CD14-positive monocyte (primary cell): Measurements from ENCODE around the gene POP4. TPM values are rescaled to one million over a fixed set of nuclear protein-coding genes. Genes with fewer than 3 reads are reported as not detected.
A peak's percentile ranks its signal among the peaks of the same experiment; 100 is the strongest.

Experiments
- DNase-seq, 3 donors: peaks; one replicate each; pipeline ENCODE4 v3.0.0-alpha.2; 2011 to 2022
- H2AFZ ChIP-seq: 2 replicates; pipeline ENCODE4 v1.6.0; 2012; ENCODE audit warnings: mild to moderate bottlenecking, low read depth, low read length, inconsistent platforms; ENCODE audit not compliant: insufficient read depth, poor library complexity, severe bottlenecking
- H3K27ac ChIP-seq, 2 donors: 1 replicate in 1 of 2; 2 replicates in 1 of 2; pipeline ENCODE4 v1.5.1; 2012 to 2013; ENCODE audit warnings: low read length in 2 of 2, control low read depth in 1 of 2, inconsistent platforms in 1 of 2, low read depth in 1 of 2, mild to moderate bottlenecking in 1 of 2
- H3K27me3 ChIP-seq, 2 donors: one replicate each; pipeline versions ENCODE4 v1.6.0 to v1.6.1; 2011 to 2013; ENCODE audit warnings: low read length in 2 of 2; ENCODE audit not compliant: control insufficient read depth in 2 of 2, insufficient read depth in 2 of 2
- H3K36me3 ChIP-seq, 2 donors: replicated peaks in 1 of 2; 1 replicate in 1 of 2; 2 replicates in 1 of 2; pipeline versions ENCODE4 v1.5.1 to v1.6.1; 2012 to 2013; ENCODE audit warnings: low read length in 2 of 2, control low read depth in 1 of 2, inconsistent platforms in 1 of 2, mild to moderate bottlenecking in 1 of 2; ENCODE audit not compliant: insufficient read depth in 2 of 2, control insufficient read depth in 1 of 2
- H3K4me1 ChIP-seq, 2 donors: 1 replicate in 1 of 2; 2 replicates in 1 of 2; pipeline versions ENCODE4 v1.5.1 to v1.6.1; 2012 to 2013; ENCODE audit warnings: low read length in 2 of 2, control low read depth in 1 of 2, inconsistent platforms in 1 of 2, mild to moderate bottlenecking in 1 of 2, moderate library complexity in 1 of 2; ENCODE audit not compliant: insufficient read depth in 2 of 2, control insufficient read depth in 1 of 2
- H3K4me2 ChIP-seq: replicated peaks from 2 replicates; pipeline ENCODE3; 2012; ENCODE audit warnings: low read length, moderate library complexity, mild to moderate bottlenecking; ENCODE audit not compliant: poor library complexity, severe bottlenecking; ENCODE audit errors: extremely low read depth
- H3K4me3 ChIP-seq, 3 experiments: fragments of 200-600 bp in 1 of 3; sonication (generic) in 1 of 3; replicated peaks in 1 of 3; 1 replicate in 2 of 3; 2 replicates in 1 of 3; pipeline ENCODE4 v1.5.1; 2011 to 2013; ENCODE audit warnings: low read length in 3 of 3, mild to moderate bottlenecking in 3 of 3, control low read depth in 2 of 3, low read depth in 2 of 3, inconsistent platforms in 1 of 3, moderate library complexity in 1 of 3
- H3K79me2 ChIP-seq: 2 replicates; pipeline ENCODE4 v1.6.0; 2012; ENCODE audit warnings: mild to moderate bottlenecking, control low read depth, inconsistent platforms, low read length, moderate library complexity; ENCODE audit not compliant: insufficient read depth
- H3K9ac ChIP-seq: 2 replicates; pipeline ENCODE4 v1.6.0; 2017; ENCODE audit warnings: low read length, mild to moderate bottlenecking; ENCODE audit not compliant: insufficient read depth, poor library complexity, severe bottlenecking
- H3K9me3 ChIP-seq, 2 donors: replicated peaks in 1 of 2; 1 replicate in 1 of 2; 2 replicates in 1 of 2; pipeline versions ENCODE4 v1.5.1 to v1.6.1; 2012 to 2013; ENCODE audit warnings: low read length in 2 of 2, control low read depth in 1 of 2; ENCODE audit not compliant: control insufficient read depth in 1 of 2, insufficient read depth in 1 of 2
- H4K20me1 ChIP-seq: 2 replicates; pipeline ENCODE4 v1.6.0; 2012; ENCODE audit warnings: mild to moderate bottlenecking, low read length, control low read depth, moderate library complexity; ENCODE audit not compliant: insufficient read depth
- H3K27ac Mint-ChIP-seq, 7 donors: one replicate each; pipeline ENCODE4 v1.8.0; 2020; ENCODE audit warnings: mild to moderate bottlenecking in 7 of 7, mixed read lengths in 7 of 7, moderate library complexity in 6 of 7, inconsistent platforms in 2 of 7
- H3K27me3 Mint-ChIP-seq, 3 donors: one replicate each; pipeline ENCODE4 v1.8.0; 2021 to 2022; ENCODE audit warnings: low read depth in 3 of 3, mild to moderate bottlenecking in 3 of 3, mixed read lengths in 3 of 3, moderate library complexity in 3 of 3, inconsistent platforms in 1 of 3
- H3K36me3 Mint-ChIP-seq, 2 donors: one replicate each; pipeline ENCODE4 v1.8.0; 2020; ENCODE audit warnings: mixed read lengths in 2 of 2, inconsistent platforms in 1 of 2, mild to moderate bottlenecking in 1 of 2
- H3K4me1 Mint-ChIP-seq: one replicate; pipeline ENCODE4 v1.8.0; 2020; ENCODE audit warnings: mild to moderate bottlenecking, mixed read lengths
- H3K4me3 Mint-ChIP-seq, 2 donors: one replicate each; pipeline ENCODE4 v1.8.0; 2020; ENCODE audit warnings: mild to moderate bottlenecking in 2 of 2, mixed read lengths in 2 of 2, moderate library complexity in 1 of 2
- H3K9me3 Mint-ChIP-seq, 7 donors: one replicate each; pipeline ENCODE4 v1.8.0; 2020 to 2022; ENCODE audit warnings: mixed read lengths in 7 of 7, mild to moderate bottlenecking in 6 of 7, moderate library complexity in 6 of 7, inconsistent platforms in 2 of 7
- WGBS: methylation state at CpG from one replicate; pipeline ENCODE4 v1.1.5; 2013; ENCODE audit warnings: missing lambda C conversion rate; ENCODE audit not compliant: insufficient coverage; 5-methylcytosine and 5-hydroxymethylcytosine counted together
- intact Hi-C, 2 donors: fragments of 100-400 bp; cut with micrococcal nuclease; formaldehyde crosslinking; loops; one replicate each; pipeline versions ENCODE4 v1.15.0 to v1.15.1; 2023
- polyA plus RNA-seq, 3 donors: library from polyadenylated mRNA; depleted of rRNA in 1 of 3; unstranded in 2 of 3; stranded (reverse) in 1 of 3; fragments of 300-500 nt in 2 of 3; fragments of >200 nt in 1 of 3; fragmentation: Illumina TruSeq in 2 of 3; gene quantifications; 1 replicate in 2 of 3; 2 replicates in 1 of 3; pipeline ENCODE4 v1.2.3, GENCODE V29; 2012 to 2021
- TF ChIP-seq, protein P1 (sequence below): fragments of 200-600 bp; IDR thresholded peaks from one replicate; pipeline ENCODE4 v1.8.0; 2022; ENCODE audit warnings: antibody characterized with exemption, mild to moderate bottlenecking

The POP4 gene
- polyA plus RNA-seq, 3 donors: 49.9 to 162 (median 161) TPM

DNA sequence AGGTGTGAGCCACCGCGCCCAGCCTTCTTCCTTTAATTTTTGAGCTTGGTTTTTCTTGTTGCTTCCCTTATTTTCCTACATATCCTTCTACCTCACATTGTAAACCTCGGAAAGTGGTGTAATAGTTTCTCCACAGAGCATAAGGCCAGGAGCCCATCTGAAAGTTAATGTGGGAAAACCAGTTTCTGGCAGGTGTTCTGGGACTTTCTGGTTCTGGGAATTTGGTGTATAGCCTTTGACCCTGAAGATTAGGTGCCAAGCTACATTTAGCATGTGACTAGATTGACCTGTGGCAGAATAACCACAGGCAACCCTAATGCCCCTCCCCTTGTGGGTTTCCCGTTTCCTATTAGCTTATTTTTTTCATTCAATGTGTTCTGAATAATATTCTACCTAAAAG is 8.7 kb downstream of the POP4 start:
- intact Hi-C loops: loop anchor here (5.0 kb wide), 1 partner anchor 53 kb away; the partner anchor contains the start of gene PLEKHF1 (in 2 of the 2)
- no peak overlapping the region for H3K27ac ChIP-seq
- no peaks in the 10 kb centered on the region for H3K79me2 ChIP-seq
- H3K4me3 ChIP-seq: no peak overlapping the region
- H3K36me3 Mint-ChIP-seq: peaks cover 52 to 61% of the 10 kb centered on the region in 2 donors
- H3K9me3 ChIP-seq: no peaks in the 10 kb centered on the region
- no peaks in the 10 kb centered on the region for H3K4me1 ChIP-seq
- no peak overlapping the region for H3K4me3 Mint-ChIP-seq
- H2AFZ ChIP-seq: no peak overlapping the region
- H3K27me3 ChIP-seq: no peaks in the 10 kb centered on the region
- H3K27ac Mint-ChIP-seq: no peak overlapping the region
- no peak overlapping the region for H3K4me2 ChIP-seq
- H4K20me1 ChIP-seq: no peaks in the 10 kb centered on the region
- no peaks in the 10 kb centered on the region for H3K9me3 Mint-ChIP-seq
- H3K9ac ChIP-seq: no peak overlapping the region
- H3K4me1 Mint-ChIP-seq: peaks cover 5% of the 10 kb centered on the region
- no CpG with 5 or more reads among the region's 4 CpGs for WGBS
- TF ChIP-seq, protein P1, sequence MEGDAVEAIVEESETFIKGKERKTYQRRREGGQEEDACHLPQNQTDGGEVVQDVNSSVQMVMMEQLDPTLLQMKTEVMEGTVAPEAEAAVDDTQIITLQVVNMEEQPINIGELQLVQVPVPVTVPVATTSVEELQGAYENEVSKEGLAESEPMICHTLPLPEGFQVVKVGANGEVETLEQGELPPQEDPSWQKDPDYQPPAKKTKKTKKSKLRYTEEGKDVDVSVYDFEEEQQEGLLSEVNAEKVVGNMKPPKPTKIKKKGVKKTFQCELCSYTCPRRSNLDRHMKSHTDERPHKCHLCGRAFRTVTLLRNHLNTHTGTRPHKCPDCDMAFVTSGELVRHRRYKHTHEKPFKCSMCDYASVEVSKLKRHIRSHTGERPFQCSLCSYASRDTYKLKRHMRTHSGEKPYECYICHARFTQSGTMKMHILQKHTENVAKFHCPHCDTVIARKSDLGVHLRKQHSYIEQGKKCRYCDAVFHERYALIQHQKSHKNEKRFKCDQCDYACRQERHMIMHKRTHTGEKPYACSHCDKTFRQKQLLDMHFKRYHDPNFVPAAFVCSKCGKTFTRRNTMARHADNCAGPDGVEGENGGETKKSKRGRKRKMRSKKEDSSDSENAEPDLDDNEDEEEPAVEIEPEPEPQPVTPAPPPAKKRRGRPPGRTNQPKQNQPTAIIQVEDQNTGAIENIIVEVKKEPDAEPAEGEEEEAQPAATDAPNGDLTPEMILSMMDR: no peak
- H3K27me3 Mint-ChIP-seq: peaks cover 2 to 4% (median 3%) of the 10 kb centered on the region in 3 donors
- no peak for DNase-seq
- peaks cover 51 to 71% of the 10 kb centered on the region in 2 donors for H3K36me3 ChIP-seq

DNA sequence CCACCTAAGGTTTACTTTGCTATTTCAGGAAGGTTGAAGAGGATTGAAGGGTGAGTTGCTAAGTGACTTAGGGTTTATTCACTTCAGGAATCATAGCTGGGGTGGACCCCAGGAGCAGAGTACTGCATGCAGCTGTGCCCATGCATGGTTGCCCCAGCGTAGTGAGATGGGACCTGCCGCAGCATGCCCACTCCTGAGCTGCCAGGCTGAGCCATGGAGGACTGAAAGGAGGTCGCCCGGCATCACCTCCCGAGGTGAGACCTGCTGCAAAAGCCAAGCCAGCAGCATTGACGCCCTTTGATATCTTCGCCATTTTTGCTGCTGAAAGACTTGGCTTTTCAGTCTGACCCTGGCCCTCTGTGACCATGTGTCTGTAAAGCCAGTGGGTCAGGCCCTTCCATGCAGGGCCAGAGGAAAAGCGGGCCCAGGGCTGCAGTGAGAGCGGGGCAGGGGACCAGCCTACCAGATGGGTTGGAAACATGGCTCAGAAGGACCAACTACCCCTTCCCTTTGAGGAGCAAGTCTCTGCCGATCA is 9.9 kb downstream of the POP4 start:
- peak overlapping the region in 2 of 7 donors; percentile 46 to 47 for H3K27ac Mint-ChIP-seq
- Histone ChIP-seq H3K27ac (no peak overlapping the region), H3K79me2 (no peaks in the 10 kb centered on the region), H3K36me3 (peaks cover 50 to 60% of the 10 kb centered on the region in 2 donors), H3K4me1 (no peaks in the 10 kb centered on the region), H3K9ac (no peak overlapping the region), H3K9me3 (no peaks in the 10 kb centered on the region), H3K4me2 (no peak overlapping the region), H4K20me1 (no peaks in the 10 kb centered on the region), H2AFZ (no peak overlapping the region), H3K4me3 (no peak overlapping the region), H3K27me3 (no peaks in the 10 kb centered on the region)
- H3K36me3 Mint-ChIP-seq: peaks cover 47 to 56% of the 10 kb centered on the region in 2 donors
- TF ChIP-seq, protein P1: no peak
- H3K27me3 Mint-ChIP-seq: peaks cover 3 to 9% (median 6%) of the 10 kb centered on the region in 3 donors
- peaks cover 1% of the 10 kb centered on the region for H3K4me1 Mint-ChIP-seq
- H3K4me3 Mint-ChIP-seq: no peak overlapping the region
- no peaks in the 10 kb centered on the region for H3K9me3 Mint-ChIP-seq
- intact Hi-C loops: no loop called here
- 100% methylated on average over 10 of the region's 10 CpGs for WGBS
- DNase-seq: no peak
